Activated T-cell treated with anti-CD3 and anti-CD28 coated beads for 24 hours (primary cell): ENCODE data around the gene CDHR3.

Experiments used
- DNase-seq: peaks from one replicate; pipeline ENCODE4 v3.0.0-alpha.2; 2020; ENCODE audit warnings: low read depth

Gene CDHR3

GRCh38 chr7:106050746-106051117 is 87.7 kb downstream of the CDHR3 start:
- no peak for DNase-seq

GRCh38 chr7:106052681-106053080 is 89.6 kb downstream of the CDHR3 start:
- no peak for DNase-seq

GRCh38 chr7:106053109-106053508 is 90.0 kb downstream of the CDHR3 start:
- no peak for DNase-seq

- no peak for DNase-seq
These were observed 91.3 kb downstream of the CDHR3 start for GRCh38 chr7:106054156-106054910.

- DNase-seq = no peak
These were observed 92.0 kb downstream of the CDHR3 start for GRCh38 chr7:106054971-106055532.

- peak; percentile 57 for DNase-seq
These were observed 93.6 kb downstream of the CDHR3 start for GRCh38 chr7:106056513-106057203.

GRCh38 chr7:106057204-106057961 is 94.3 kb downstream of the CDHR3 start:
- DNase-seq = no peak

GRCh38 chr7:106057962-106058927 is 95.2 kb downstream of the CDHR3 start:
- DNase-seq = no peak

- DNase-seq = no peak
These were observed 95.9 kb downstream of the CDHR3 start for GRCh38 chr7:106058928-106059324.

- no peak for DNase-seq
These were observed 96.5 kb downstream of the CDHR3 start for GRCh38 chr7:106059556-106059955.

GRCh38 chr7:106060394-106060920 is 97.4 kb downstream of the CDHR3 start:
- DNase-seq = no peak

GRCh38 chr7:106061301-106061979 is 98.4 kb downstream of the CDHR3 start:
- DNase-seq = no peak

GRCh38 chr7:106062006-106062405 is 98.9 kb downstream of the CDHR3 start:
- DNase-seq = no peak

GRCh38 chr7:106062521-106062931 is 99.5 kb downstream of the CDHR3 start:
- DNase-seq = no peak

- no peak for DNase-seq
These were observed 100.0 kb downstream of the CDHR3 start for GRCh38 chr7:106063024-106063423.

- DNase-seq = no peak
These were observed 100.6 kb downstream of the CDHR3 start for GRCh38 chr7:106063692-106064091.

GRCh38 chr7:106064316-106064715 is 101.3 kb downstream of the CDHR3 start:
- no peak for DNase-seq

- no peak for DNase-seq
These were observed 101.9 kb downstream of the CDHR3 start for GRCh38 chr7:106064771-106065574.
